Measurements from ENCODE around the gene C16orf96.

The C16orf96 gene

GRCh38 chr16:4566144-4566543 is 10.0 kb downstream of the C16orf96 start:
- Histone ChIP-seq H3F3A (ENCODE audit: insufficient read depth) (no peaks in the 10 kb centered on the region), H3K4me2 (ENCODE audit: low read depth, low read length, poor library complexity, severe bottlenecking) (no peak overlapping the region)
- no peak for TF ChIP-seq EZH2phosphoT487 (conservative IDR thresholded peaks at IDR 0.05; ENCODE audit: low read length)
- TF ChIP-seq, protein P1, sequence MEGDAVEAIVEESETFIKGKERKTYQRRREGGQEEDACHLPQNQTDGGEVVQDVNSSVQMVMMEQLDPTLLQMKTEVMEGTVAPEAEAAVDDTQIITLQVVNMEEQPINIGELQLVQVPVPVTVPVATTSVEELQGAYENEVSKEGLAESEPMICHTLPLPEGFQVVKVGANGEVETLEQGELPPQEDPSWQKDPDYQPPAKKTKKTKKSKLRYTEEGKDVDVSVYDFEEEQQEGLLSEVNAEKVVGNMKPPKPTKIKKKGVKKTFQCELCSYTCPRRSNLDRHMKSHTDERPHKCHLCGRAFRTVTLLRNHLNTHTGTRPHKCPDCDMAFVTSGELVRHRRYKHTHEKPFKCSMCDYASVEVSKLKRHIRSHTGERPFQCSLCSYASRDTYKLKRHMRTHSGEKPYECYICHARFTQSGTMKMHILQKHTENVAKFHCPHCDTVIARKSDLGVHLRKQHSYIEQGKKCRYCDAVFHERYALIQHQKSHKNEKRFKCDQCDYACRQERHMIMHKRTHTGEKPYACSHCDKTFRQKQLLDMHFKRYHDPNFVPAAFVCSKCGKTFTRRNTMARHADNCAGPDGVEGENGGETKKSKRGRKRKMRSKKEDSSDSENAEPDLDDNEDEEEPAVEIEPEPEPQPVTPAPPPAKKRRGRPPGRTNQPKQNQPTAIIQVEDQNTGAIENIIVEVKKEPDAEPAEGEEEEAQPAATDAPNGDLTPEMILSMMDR (IDR thresholded peaks at IDR 0.05; ENCODE audit: insufficient read depth, low read length, poor library complexity, severe bottlenecking) = no peak

DNA sequence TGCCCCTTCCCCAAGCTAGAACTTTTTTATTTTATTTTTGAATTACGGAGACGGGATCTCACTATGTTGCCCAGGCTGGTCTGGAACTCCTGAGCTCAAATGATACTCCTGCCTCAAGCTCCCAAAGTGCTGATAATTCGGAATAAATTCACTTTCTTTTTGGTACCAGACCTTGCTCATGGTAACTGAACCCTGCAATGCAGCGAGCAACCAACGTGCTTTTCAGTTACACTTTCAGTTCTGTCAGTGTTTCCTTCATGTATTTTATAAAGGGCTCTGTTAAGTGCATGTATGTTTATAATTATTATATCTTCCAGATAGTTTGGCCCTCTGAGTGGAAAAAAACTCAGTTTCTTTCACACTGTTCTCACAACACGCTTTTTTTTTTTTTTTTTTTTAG is 13.9 kb downstream of the C16orf96 start:
- no peaks in the 10 kb centered on the region for H3K36me3 ChIP-seq (ENCODE audit: low read length)
- no peak overlapping the region for H3K9ac ChIP-seq (ENCODE audit: low read length)
- H3K4me3 ChIP-seq (ENCODE audit: insufficient read depth, low read length, poor library complexity, severe bottlenecking) = no peak overlapping the region
- H3F3A ChIP-seq (ENCODE audit: insufficient read depth) = no peaks in the 10 kb centered on the region
- H3K79me2 ChIP-seq (ENCODE audit: insufficient read depth, low read length) = no peaks in the 10 kb centered on the region
- no peak overlapping the region for H3K4me2 ChIP-seq (ENCODE audit: low read depth, low read length, poor library complexity, severe bottlenecking)
- H3K9me2 ChIP-seq (replicated peaks; ENCODE audit: insufficient read depth, low read length) = no peaks in the 10 kb centered on the region
- H3K27ac ChIP-seq (ENCODE audit: low read depth, low read length) = no peak overlapping the region
- TF ChIP-seq, protein P1 (IDR thresholded peaks at IDR 0.05; ENCODE audit: insufficient read depth, low read length, poor library complexity, severe bottlenecking) = no peak
- no peak for TF ChIP-seq EZH2phosphoT487 (conservative IDR thresholded peaks at IDR 0.05; ENCODE audit: low read length)
- H3K27me3 ChIP-seq (ENCODE audit: low read length) = no peaks in the 10 kb centered on the region
- H3K9me3 ChIP-seq (ENCODE audit: insufficient read depth, low read length) = no peaks in the 10 kb centered on the region
- no peak overlapping the region for H2AFZ ChIP-seq (ENCODE audit: low read depth, low read length, severe bottlenecking)
- H4K20me1 ChIP-seq (ENCODE audit: low read depth, low read length) = no peaks in the 10 kb centered on the region

More at GRCh38 chr16:4566144-4566543, 10.0 kb downstream of the C16orf96 start:
- H2AFZ ChIP-seq (ENCODE audit: low read depth, low read length, severe bottlenecking) = no peak overlapping the region
- no peaks in the 10 kb centered on the region for H4K20me1 ChIP-seq (ENCODE audit: low read depth, low read length)
- H3K27me3 ChIP-seq (ENCODE audit: low read length) = no peaks in the 10 kb centered on the region
- H3K9me3 ChIP-seq (ENCODE audit: insufficient read depth, low read length) = no peaks in the 10 kb centered on the region
- H3K9ac ChIP-seq (ENCODE audit: low read length) = no peak overlapping the region
- H3K4me3 ChIP-seq (ENCODE audit: insufficient read depth, low read length, poor library complexity, severe bottlenecking) = no peak overlapping the region
- H3K27ac ChIP-seq (ENCODE audit: low read depth, low read length) = no peak overlapping the region
- H3K79me2 ChIP-seq (ENCODE audit: insufficient read depth, low read length) = no peaks in the 10 kb centered on the region
- H3K36me3 ChIP-seq (ENCODE audit: low read length) = no peaks in the 10 kb centered on the region
- H3K9me2 ChIP-seq (replicated peaks; ENCODE audit: insufficient read depth, low read length) = no peaks in the 10 kb centered on the region

- TF ChIP-seq, protein P1 (IDR thresholded peaks at IDR 0.05; ENCODE audit: insufficient read depth, low read length, poor library complexity, severe bottlenecking) = no peak
- TF ChIP-seq EZH2phosphoT487 (conservative IDR thresholded peaks at IDR 0.05; ENCODE audit: low read length) = no peak
- Histone ChIP-seq H3K79me2 (ENCODE audit: insufficient read depth, low read length) (no peaks in the 10 kb centered on the region), H2AFZ (ENCODE audit: low read depth, low read length, severe bottlenecking) (no peak overlapping the region), H3K9me3 (ENCODE audit: insufficient read depth, low read length) (no peaks in the 10 kb centered on the region), H3K9me2 (replicated peaks; ENCODE audit: insufficient read depth, low read length) (no peaks in the 10 kb centered on the region), H4K20me1 (ENCODE audit: low read depth, low read length) (no peaks in the 10 kb centered on the region), H3K4me3 (ENCODE audit: insufficient read depth, low read length, poor library complexity, severe bottlenecking) (no peak overlapping the region), H3K27ac (ENCODE audit: low read depth, low read length) (no peak overlapping the region), H3K36me3 (ENCODE audit: low read length) (no peaks in the 10 kb centered on the region), H3K9ac (ENCODE audit: low read length) (no peak overlapping the region), H3K4me2 (ENCODE audit: low read depth, low read length, poor library complexity, severe bottlenecking) (no peak overlapping the region), H3F3A (ENCODE audit: insufficient read depth) (no peaks in the 10 kb centered on the region), H3K27me3 (ENCODE audit: low read length) (no peaks in the 10 kb centered on the region)
These were observed 14.7 kb downstream of the C16orf96 start for GRCh38 chr16:4570688-4571321.

Measured in SU-DHL-6 (cell line).